ENCODE data around the gene LTBP2. TPM values are rescaled to one million over a fixed set of nuclear protein-coding genes. Genes with fewer than 3 reads are reported as not detected.

Gene LTBP2
- polyA plus RNA-seq, 1 experiment = 41.1 TPM

DNA sequence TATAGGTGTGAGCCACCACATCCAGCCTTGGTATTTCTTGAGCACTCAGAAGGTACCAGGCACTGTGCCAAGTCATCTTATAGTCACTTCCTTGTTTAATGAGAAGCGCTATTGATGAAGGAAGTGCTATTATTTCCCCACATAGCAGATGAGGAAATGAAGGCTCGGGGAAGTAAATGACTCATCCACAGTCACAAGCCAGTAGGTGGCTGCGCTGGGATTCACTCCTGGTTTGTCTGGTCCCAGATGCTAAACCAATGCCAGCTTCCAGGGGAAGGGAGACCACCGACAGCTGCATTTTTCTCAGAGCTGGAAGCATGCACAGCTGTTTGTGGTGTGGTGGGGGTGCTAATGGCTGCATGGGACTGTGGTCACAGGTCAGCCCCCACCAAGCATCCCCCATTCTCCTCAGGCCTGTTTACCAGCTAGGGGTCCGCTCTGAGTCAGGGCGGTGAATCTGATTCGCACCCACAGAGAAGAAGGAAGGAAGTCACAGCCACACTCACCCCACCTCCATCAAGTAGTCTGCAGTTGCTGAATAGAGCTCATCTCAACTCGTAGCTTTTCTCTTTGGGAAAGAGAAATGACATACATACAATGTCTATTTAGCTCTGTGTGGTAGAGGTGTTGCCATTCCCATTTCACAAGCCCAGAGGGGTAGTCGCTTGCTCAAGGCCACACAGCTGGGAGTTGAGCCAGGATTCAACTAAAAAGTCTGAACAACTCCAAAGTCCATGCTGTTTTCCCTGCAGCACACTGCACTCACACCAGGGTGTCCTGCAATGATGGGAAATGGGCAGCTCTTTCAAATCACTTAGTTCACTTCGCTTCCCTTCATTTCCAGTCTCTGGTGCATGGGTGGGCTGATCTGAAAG lies 6.3 kb upstream of the LTBP2 start:
- no peaks in the 10 kb centered on the region for H3K36me3 ChIP-seq (ENCODE audit: control insufficient read depth, insufficient read depth, low read length)
- ChIA-PET CTCF (interaction anchor here (1.1 to 4.0 kb wide), 8 partner anchors 8 to 186 kb away, joined by 3 to 20 read pairs (median 6); partner anchors contain the start of gene LTBP2), POLR2A (interaction anchor here (0.6 kb wide), 2 partner anchors 14 to 32 kb away, joined by 3 to 14 read pairs; no protein-coding TSS in a partner anchor)
- DNase-seq (ENCODE audit: low read depth) = no peak
- no peaks in the 10 kb centered on the region for H3K27me3 ChIP-seq (ENCODE audit: control insufficient read depth, insufficient read depth, low read length)
- no peak overlapping the region for H3K4me3 ChIP-seq (ENCODE audit: low read depth, low read length)
- no peak for TF ChIP-seq CTCF (IDR thresholded peaks at IDR 0.05; ENCODE audit: insufficient read depth, low read depth, low read length)

GRCh38 chr14:74616996-74617700 lies 5.1 kb upstream of the LTBP2 start:
- ChIA-PET POLR2A (interaction anchor here (0.5 kb wide), 2 partner anchors 18 to 451 kb away, joined by 6 to 10 read pairs; no protein-coding TSS in a partner anchor), CTCF (interaction anchor here (0.6 to 4.0 kb wide), 12 partner anchors 7 to 239 kb away, joined by 3 to 20 read pairs (median 4); partner anchors contain the start of gene LTBP2)
- no peak for DNase-seq (ENCODE audit: low read depth)
- H3K36me3 ChIP-seq (ENCODE audit: control insufficient read depth, insufficient read depth, low read length) = no peaks in the 10 kb centered on the region
- H3K4me3 ChIP-seq (ENCODE audit: low read depth, low read length) = no peak overlapping the region
- H3K27me3 ChIP-seq (ENCODE audit: control insufficient read depth, insufficient read depth, low read length) = no peaks in the 10 kb centered on the region
- TF ChIP-seq CTCF (IDR thresholded peaks at IDR 0.05; ENCODE audit: insufficient read depth, low read depth, low read length) = no peak

GRCh38 chr14:74616507-74616906 lies 4.5 kb upstream of the LTBP2 start:
- ChIA-PET CTCF (interaction anchor here (1.0 to 2.1 kb wide), 10 partner anchors 10 to 239 kb away, joined by 3 to 5 read pairs (median 3); no protein-coding TSS in a partner anchor), POLR2A (no interaction called here)
- Histone ChIP-seq H3K27me3 (ENCODE audit: control insufficient read depth, insufficient read depth, low read length) (no peaks in the 10 kb centered on the region), H3K4me3 (ENCODE audit: low read depth, low read length) (no peak overlapping the region), H3K36me3 (ENCODE audit: control insufficient read depth, insufficient read depth, low read length) (no peaks in the 10 kb centered on the region)
- no peak for DNase-seq (ENCODE audit: low read depth)
- no peak for TF ChIP-seq CTCF (IDR thresholded peaks at IDR 0.05; ENCODE audit: insufficient read depth, low read depth, low read length)

DNA sequence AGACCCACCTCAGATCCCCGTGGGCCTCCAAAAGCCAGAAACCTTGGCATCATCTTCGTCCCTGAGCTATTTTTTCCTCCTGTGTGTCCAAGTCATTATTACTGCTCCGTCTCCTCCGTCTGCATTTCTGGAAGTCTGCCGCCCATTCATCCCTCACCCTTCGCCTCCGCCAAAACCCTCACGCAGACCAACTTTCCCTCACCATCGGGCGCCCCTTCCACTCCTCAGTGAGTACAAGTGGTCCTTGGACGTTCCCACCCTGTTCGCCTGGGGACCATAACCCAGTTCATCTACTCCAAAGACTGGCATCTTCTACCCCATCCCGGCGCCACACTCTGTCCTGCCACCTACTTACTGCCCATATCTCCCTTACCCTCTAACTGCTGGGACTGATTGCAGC lies 3.7 kb upstream of the LTBP2 start:
- TF ChIP-seq CTCF (IDR thresholded peaks at IDR 0.05; ENCODE audit: insufficient read depth, low read depth, low read length) = no peak
- H3K36me3 ChIP-seq (ENCODE audit: control insufficient read depth, insufficient read depth, low read length) = no peaks in the 10 kb centered on the region
- no peak overlapping the region for H3K4me3 ChIP-seq (ENCODE audit: low read depth, low read length)
- no peaks in the 10 kb centered on the region for H3K27me3 ChIP-seq (ENCODE audit: control insufficient read depth, insufficient read depth, low read length)
- ChIA-PET POLR2A (no interaction called here), CTCF (interaction anchor here (0.6 to 2.1 kb wide), 10 partner anchors 11 to 240 kb away, joined by 3 to 5 read pairs (median 3); no protein-coding TSS in a partner anchor)
- DNase-seq (ENCODE audit: low read depth) = no peak
